Endothelial cell of umbilical vein (primary cell): ENCODE results near the gene BIN1. TPM values are rescaled to one million over a fixed set of nuclear protein-coding genes. Genes with fewer than 3 reads are reported as not detected.

Experiments
- BruUV-seq: library from RNA; stranded (reverse); fragments of 400-500 nt; replicated peaks from 2 replicates; lab custom pipeline; 2021; lab: Mats Ljungman, UMichigan
- CTCF ChIA-PET: fragments of 300-600, 350-600 bp; sonication (Branson Sonifier 250); formaldehyde crosslinking; loops from one replicate; lab custom pipeline; 2021; ENCODE audit warnings: antibody characterized with exemption, inconsistent platforms; lab: Charles Lee
- POLR2A ChIA-PET: fragments of 300-600, 350-600 bp; sonication (Branson Sonifier 250); formaldehyde crosslinking; loops from one replicate; lab custom pipeline; 2021; ENCODE audit warnings: antibody characterized with exemption, inconsistent platforms; lab: Charles Lee
- DNase-seq: peaks from one replicate; pipeline ENCODE4 v3.0.0-alpha.2; 2011; ENCODE audit warnings: low read depth, low spot score
- FAIRE-seq: peaks from 2 replicates; lab custom pipeline; 2011; peaks lifted over from hg19 to GRCh38; lab: Jason Lieb, UNC
- H2AFZ ChIP-seq: 2 replicates; pipeline ENCODE4 v1.6.0; 2012; ENCODE audit warnings: low read depth, low read length, control low read depth, inconsistent platforms
- H3K27ac ChIP-seq: 2 replicates; pipeline ENCODE4 v1.5.1; 2011; ENCODE audit warnings: low read depth, mild to moderate bottlenecking, control low read depth, low read length, moderate library complexity; ENCODE audit not compliant: insufficient read depth
- H3K27me3 ChIP-seq, 2 experiments: 2 replicates each; pipeline versions ENCODE4 v1.6.0 to v1.6.1; 2011; ENCODE audit warnings: low read length in 2 of 2, mixed read lengths in 1 of 2; ENCODE audit not compliant: control insufficient read depth in 2 of 2, insufficient read depth in 2 of 2
- H3K36me3 ChIP-seq, 2 experiments: 2 replicates in 1 of 2; 3 replicates in 1 of 2; pipeline ENCODE4 v1.5.1; 2011; ENCODE audit warnings: low read length in 2 of 2, mild to moderate bottlenecking in 1 of 2, moderate library complexity in 1 of 2; ENCODE audit not compliant: control insufficient read depth in 2 of 2, insufficient read depth in 2 of 2; ENCODE audit errors: extremely low read depth in 1 of 2
- H3K4me1 ChIP-seq: 3 replicates; pipeline ENCODE4 v1.5.1; 2011; ENCODE audit warnings: mild to moderate bottlenecking, low read length; ENCODE audit not compliant: control insufficient read depth, insufficient read depth; ENCODE audit errors: extremely low read depth
- H3K4me2 ChIP-seq: 2 replicates; pipeline ENCODE4 v1.6.1; 2011; ENCODE audit warnings: low read length, control low read depth, mixed read lengths; ENCODE audit not compliant: insufficient read depth
- H3K4me3 ChIP-seq, 3 experiments: fragments of 200-600 bp in 1 of 3; sonication (generic), shearing (Covaris generic) in 1 of 3; replicated peaks in 1 of 3; 2 replicates each; pipeline ENCODE4 v1.5.1; 2011 to 2016; ENCODE audit warnings: control low read depth in 3 of 3, low read length in 3 of 3, mild to moderate bottlenecking in 2 of 3, inconsistent platforms in 1 of 3, low read depth in 1 of 3, moderate library complexity in 1 of 3; ENCODE audit not compliant: insufficient read depth in 1 of 3
- H3K79me2 ChIP-seq: 2 replicates; pipeline ENCODE4 v1.6.0; 2012; ENCODE audit warnings: low read length, inconsistent platforms; ENCODE audit not compliant: control insufficient read depth, insufficient read depth
- H3K9ac ChIP-seq: replicated peaks from 2 replicates; pipeline ENCODE3; 2011; ENCODE audit warnings: low read length, control low read depth; ENCODE audit not compliant: insufficient read depth; ENCODE audit errors: extremely low read depth
- H3K9me1 ChIP-seq: replicated peaks from 3 replicates; pipeline ENCODE4 v1.6.0; 2011; ENCODE audit warnings: mild to moderate bottlenecking, low read length; ENCODE audit not compliant: control insufficient read depth, insufficient read depth; ENCODE audit errors: extremely low read depth
- H3K9me3 ChIP-seq: replicated peaks from 2 replicates; pipeline ENCODE4 v1.5.1; 2012; ENCODE audit warnings: low read length, inconsistent platforms; ENCODE audit not compliant: control insufficient read depth, insufficient read depth
- H4K20me1 ChIP-seq: replicated peaks from 2 replicates; pipeline ENCODE3; 2011; ENCODE audit warnings: mild to moderate bottlenecking, low read length; ENCODE audit not compliant: control insufficient read depth, insufficient read depth; ENCODE audit errors: extremely low read depth
- CTCF ChIP-seq, 2 donors: IDR thresholded peaks; 1 replicate in 1 of 2; 2 replicates in 1 of 2; pipeline ENCODE4 v1.5.1; 2011; ENCODE audit warnings: low read length in 2 of 2, mild to moderate bottlenecking in 2 of 2, moderate library complexity in 2 of 2, control low read depth in 1 of 2, inconsistent platforms in 1 of 2, low read depth in 1 of 2; ENCODE audit not compliant: insufficient read depth in 1 of 2; ENCODE audit errors: extremely low read depth in 1 of 2
- EZH2 ChIP-seq: IDR thresholded peaks from 2 replicates; pipeline ENCODE4 v1.6.1; 2012; ENCODE audit warnings: borderline replicate concordance, low read depth, mild to moderate bottlenecking, moderate library complexity, low read length, inconsistent platforms; ENCODE audit not compliant: severe bottlenecking
- FOS ChIP-seq: IDR thresholded peaks from 2 replicates; pipeline ENCODE4 v1.6.1; 2011; ENCODE audit warnings: mild to moderate bottlenecking, low read length, moderate library complexity, borderline replicate concordance; ENCODE audit not compliant: insufficient read depth
- GATA2 ChIP-seq: IDR thresholded peaks from 2 replicates; pipeline ENCODE4 v1.7.0; 2011; ENCODE audit warnings: low read depth, mild to moderate bottlenecking, moderate library complexity, mixed read lengths, low read length; ENCODE audit not compliant: insufficient read length, insufficient read depth
- JUN ChIP-seq: IDR thresholded peaks from 2 replicates; pipeline ENCODE4 v1.6.1; 2011; ENCODE audit warnings: borderline replicate concordance, low read depth; ENCODE audit not compliant: insufficient read length, insufficient read depth
- POLR2A ChIP-seq: IDR thresholded peaks from 2 replicates; pipeline ENCODE4 v1.6.1; 2012; ENCODE audit warnings: low read depth, mild to moderate bottlenecking, control low read depth, low read length
- dilution Hi-C: fragments of 300-500 bp; cut with MboI; formaldehyde crosslinking; loops from one replicate; pipeline ENCODE4 v1.15.0; 2019; ENCODE audit warnings: low sequenced_read_pairs; ENCODE audit not compliant: extremely low pct_ligation_motif_present
- intact Hi-C: fragments of 100-400 bp; cut with micrococcal nuclease; formaldehyde crosslinking; loops from one replicate; pipeline ENCODE4 v1.10.0; 2022
- polyA plus RNA-seq, 4 experiments: library from polyadenylated mRNA; depleted of rRNA in 3 of 4; stranded (reverse) in 3 of 4; unstranded in 1 of 4; fragments of >200 nt; gene quantifications; 2 replicates each; pipeline versions ENCODE4 v1.2.1 to v1.2.3, GENCODE V29; 2011 to 2012; ENCODE audit warnings: missing spikeins in 1 of 4
- total RNA-seq: library from RNA; stranded (reverse); gene quantifications from 2 replicates; pipeline ENCODE4 v1.2.3, GENCODE V29; 2021

The BIN1 gene
- total and polyA plus RNA-seq, 2 donors (not counting 3 experiments of a cell fraction or from before 2014, with no cell fraction given) = 26.3 to 36.9 TPM

GRCh38 chr2:127089478-127090235, 17.3 kb downstream of the BIN1 start:
- POLR2A ChIA-PET = no interaction called here
- DNase-seq (no peak), FAIRE-seq (no peak)
- Histone ChIP-seq H2AFZ (no peak overlapping the region), H3K4me1 (peaks cover 24% of the 10 kb centered on the region), H3K79me2 (peaks cover 5% of the 10 kb centered on the region), H3K27me3 (no peaks in the 10 kb centered on the region), H3K9me1 (no peaks in the 10 kb centered on the region), H4K20me1 (no peaks in the 10 kb centered on the region), H3K4me2 (no peak overlapping the region), H3K9me3 (no peaks in the 10 kb centered on the region), H3K27ac (no peak overlapping the region), H3K4me3 (no peak overlapping the region), H3K9ac (no peak overlapping the region), H3K36me3 (no peaks in the 10 kb centered on the region)
- CTCF ChIA-PET = interaction anchor here (1.2 to 2.9 kb wide), 3 partner anchors 12 to 87 kb away, joined by 3 to 16 read pairs (median 5); no protein-coding TSS in a partner anchor
- dilution Hi-C loops (no loop called here), intact Hi-C loops (no loop called here)
- TF ChIP-seq FOS (no peak), JUN (no peak), POLR2A (no peak), EZH2 (no peak), CTCF (IDR thresholded peaks at IDR 0.05; ENCODE audit: extremely low read depth in 1 of 2, insufficient read depth in 1 of 2, low read depth in 1 of 2, low read length in 2 of 2) (no peak), GATA2 (no peak)
- no TSS peak for BruUV-seq
